Neural cell (in vitro differentiated cells): ENCODE measurements around the gene PRM1. TPM values are rescaled to one million over a fixed set of nuclear protein-coding genes. Genes with fewer than 3 reads are reported as not detected.

Experiments used
- H2AFZ ChIP-seq: fragments of 200-600, 300-800 bp; sonication (generic), shearing (Covaris generic); 2 replicates; pipeline ENCODE4 v1.6.0; 2014; ENCODE audit warnings: low read depth, mild to moderate bottlenecking, antibody characterized with exemption, low read length, moderate library complexity
- H3F3A ChIP-seq: fragments of 200-600 bp; shearing (Covaris generic); 2 replicates; pipeline ENCODE4 v1.6.1; 2016; ENCODE audit warnings: mild to moderate bottlenecking, moderate library complexity, mixed read lengths, antibody characterized with exemption, low read length; ENCODE audit not compliant: insufficient read depth, poor library complexity, severe bottlenecking
- H3K27ac ChIP-seq: fragments of 200-600, 300-800 bp; sonication (generic), shearing (Covaris generic); 2 replicates; pipeline ENCODE4 v1.5.1; 2014; ENCODE audit warnings: mild to moderate bottlenecking, low read length, moderate library complexity
- H3K27me3 ChIP-seq: fragments of 300-800, 200-600 bp; sonication (generic), shearing (Covaris generic); 2 replicates; pipeline ENCODE4 v1.6.0; 2014; ENCODE audit warnings: mild to moderate bottlenecking, low read depth, low read length, moderate library complexity; ENCODE audit not compliant: insufficient read depth
- H3K36me3 ChIP-seq: fragments of 300-800, 200-600 bp; sonication (generic), shearing (Covaris generic); 2 replicates; pipeline ENCODE4 v1.5.1; 2014; ENCODE audit warnings: mild to moderate bottlenecking, antibody characterized with exemption, low read length, moderate library complexity; ENCODE audit not compliant: insufficient read depth
- H3K4me2 ChIP-seq: fragments of 300-800, 200-600 bp; sonication (generic), shearing (Covaris generic); 2 replicates; pipeline ENCODE4 v1.6.0; 2014; ENCODE audit warnings: mild to moderate bottlenecking, low read length
- H3K4me3 ChIP-seq: fragments of 300-800, 200-600 bp; sonication (generic), shearing (Covaris generic); 2 replicates; pipeline ENCODE4 v1.5.1; 2014; ENCODE audit warnings: mild to moderate bottlenecking, low read length, moderate library complexity
- H3K79me2 ChIP-seq: fragments of 200-600 bp; shearing (Covaris generic); replicated peaks from 2 replicates; pipeline ENCODE4 v1.6.0; 2014; ENCODE audit warnings: mild to moderate bottlenecking, low read length, moderate library complexity; ENCODE audit not compliant: insufficient read depth
- H3K9ac ChIP-seq: fragments of 300-800, 200-600 bp; sonication (generic), shearing (Covaris generic); 2 replicates; pipeline ENCODE4 v1.6.1; 2016; ENCODE audit warnings: mild to moderate bottlenecking, low read length, mixed read lengths
- H3K9me2 ChIP-seq: fragments of 200-600 bp; shearing (Covaris generic); 2 replicates; pipeline ENCODE4 v1.6.1; 2016; ENCODE audit warnings: mild to moderate bottlenecking, low read length, mixed read lengths; ENCODE audit not compliant: insufficient read depth
- H3K9me3 ChIP-seq: fragments of 200-600, 300-800 bp; sonication (generic), shearing (Covaris generic); 2 replicates; pipeline ENCODE4 v1.6.1; 2016; ENCODE audit warnings: mild to moderate bottlenecking, mixed run types, low read length, moderate library complexity, mixed read lengths
- H4K20me1 ChIP-seq: fragments of 200-600 bp; shearing (Covaris generic); 2 replicates; pipeline ENCODE4 v1.6.1; 2016; ENCODE audit warnings: mild to moderate bottlenecking, mixed run types; ENCODE audit not compliant: insufficient read depth
- CTCF ChIP-seq: fragments of 450-650 bp; IDR thresholded peaks from 2 replicates; pipeline ENCODE4 v1.5.1; 2014; ENCODE audit warnings: antibody characterized with exemption, mild to moderate bottlenecking, moderate library complexity; ENCODE audit not compliant: poor library complexity, severe bottlenecking
- EP300 ChIP-seq: fragments of 450-650 bp; conservative IDR thresholded peaks from 2 replicates; pipeline ENCODE4 v1.6.1; 2014; ENCODE audit warnings: antibody characterized with exemption, mild to moderate bottlenecking, moderate library complexity; ENCODE audit not compliant: poor library complexity, severe bottlenecking
- EZH2 ChIP-seq: fragments of 200-600, 300-800 bp; shearing (Covaris generic), sonication (generic); IDR thresholded peaks from 2 replicates; pipeline ENCODE4 v1.6.1; 2014; ENCODE audit warnings: antibody characterized with exemption, low read length, borderline replicate concordance, mild to moderate bottlenecking; ENCODE audit not compliant: insufficient read depth, poor library complexity, severe bottlenecking
- MXI1 ChIP-seq: fragments of 450-650 bp; conservative IDR thresholded peaks from 2 replicates; pipeline ENCODE4 v1.6.1; 2014; ENCODE audit warnings: antibody characterized with exemption, mild to moderate bottlenecking; ENCODE audit not compliant: poor library complexity, severe bottlenecking
- POLR2AphosphoS5 ChIP-seq: IDR thresholded peaks from 2 replicates; pipeline ENCODE4 v1.6.1; 2012
- RAD21 ChIP-seq: fragments of 450-650 bp; conservative IDR thresholded peaks from 2 replicates; pipeline ENCODE4 v1.6.1; 2014; ENCODE audit warnings: antibody characterized with exemption, mild to moderate bottlenecking, moderate library complexity
- REST ChIP-seq: IDR thresholded peaks from 2 replicates; pipeline ENCODE4 v1.6.1; 2012; ENCODE audit warnings: borderline replicate concordance
- SMC3 ChIP-seq: fragments of 450-650 bp; conservative IDR thresholded peaks from 2 replicates; pipeline ENCODE4 v1.6.1; 2014; ENCODE audit warnings: antibody characterized with exemption, mild to moderate bottlenecking, moderate library complexity; ENCODE audit not compliant: poor library complexity
- TAF1 ChIP-seq: IDR thresholded peaks from 2 replicates; pipeline ENCODE4 v1.6.1; 2012; ENCODE audit warnings: low read depth
- polyA plus RNA-seq: library from polyadenylated mRNA; depleted of rRNA; stranded (reverse); fragments of >200 nt; gene quantifications from 2 replicates; pipeline ENCODE4 v1.2.3, GENCODE V29; 2014

Gene PRM1
- polyA plus RNA-seq, 1 donor from 2014 or later, result not detected

GRCh38 chr16:11308493-11309283 is 27.6 kb upstream of the PRM1 start:
- no peaks in the 10 kb centered on the region for H3K9me3 ChIP-seq
- no peaks in the 10 kb centered on the region for H3K27me3 ChIP-seq
- H2AFZ ChIP-seq, result no peak overlapping the region
- H4K20me1 ChIP-seq, result no peaks in the 10 kb centered on the region
- H3K36me3 ChIP-seq, result no peaks in the 10 kb centered on the region
- H3F3A ChIP-seq, result no peaks in the 10 kb centered on the region
- no peak overlapping the region for H3K27ac ChIP-seq
- no peak overlapping the region for H3K4me2 ChIP-seq
- no peak for TF ChIP-seq REST
- TF ChIP-seq POLR2AphosphoS5, result no peak
- TF ChIP-seq EZH2, result no peak
- no peak overlapping the region for H3K4me3 ChIP-seq
- no peak overlapping the region for H3K9ac ChIP-seq
- no peaks in the 10 kb centered on the region for H3K9me2 ChIP-seq
- H3K79me2 ChIP-seq, result no peaks in the 10 kb centered on the region

- Histone ChIP-seq H3F3A (no peaks in the 10 kb centered on the region), H2AFZ (no peak overlapping the region), H3K9ac (no peak overlapping the region), H3K79me2 (no peaks in the 10 kb centered on the region), H3K4me3 (no peak overlapping the region), H3K9me3 (no peaks in the 10 kb centered on the region), H4K20me1 (no peaks in the 10 kb centered on the region), H3K36me3 (no peaks in the 10 kb centered on the region), H3K27me3 (no peaks in the 10 kb centered on the region), H3K9me2 (no peaks in the 10 kb centered on the region), H3K27ac (no peak overlapping the region), H3K4me2 (no peak overlapping the region)
- TF ChIP-seq RAD21 (no peak), TAF1 (no peak), MXI1 (no peak), EP300 (no peak), SMC3 (no peak), CTCF (no peak), POLR2AphosphoS5 (no peak), EZH2 (no peak), REST (no peak)
Observed at GRCh38 chr16:11307639-11308492, 26.7 kb upstream of the PRM1 start.
